CD14-positive monocyte (primary cell): Measurements from ENCODE around the gene LRRC4C. TPM values are rescaled to one million over a fixed set of nuclear protein-coding genes. Genes with fewer than 3 reads are reported as not detected.

Experiments
- DNase-seq, 3 donors: peaks; one replicate each; pipeline ENCODE4 v3.0.0-alpha.2; 2011 to 2022
- H2AFZ ChIP-seq: 2 replicates; pipeline ENCODE4 v1.6.0; 2012; ENCODE audit warnings: mild to moderate bottlenecking, low read depth, low read length, inconsistent platforms; ENCODE audit not compliant: insufficient read depth, poor library complexity, severe bottlenecking
- H3K27ac ChIP-seq, 2 donors: 1 replicate in 1 of 2; 2 replicates in 1 of 2; pipeline ENCODE4 v1.5.1; 2012 to 2013; ENCODE audit warnings: low read length in 2 of 2, control low read depth in 1 of 2, inconsistent platforms in 1 of 2, low read depth in 1 of 2, mild to moderate bottlenecking in 1 of 2
- H3K27me3 ChIP-seq, 2 donors: one replicate each; pipeline versions ENCODE4 v1.6.0 to v1.6.1; 2011 to 2013; ENCODE audit warnings: low read length in 2 of 2; ENCODE audit not compliant: control insufficient read depth in 2 of 2, insufficient read depth in 2 of 2
- H3K36me3 ChIP-seq, 2 donors: replicated peaks in 1 of 2; 1 replicate in 1 of 2; 2 replicates in 1 of 2; pipeline versions ENCODE4 v1.5.1 to v1.6.1; 2012 to 2013; ENCODE audit warnings: low read length in 2 of 2, control low read depth in 1 of 2, inconsistent platforms in 1 of 2, mild to moderate bottlenecking in 1 of 2; ENCODE audit not compliant: insufficient read depth in 2 of 2, control insufficient read depth in 1 of 2
- H3K4me1 ChIP-seq, 2 donors: 1 replicate in 1 of 2; 2 replicates in 1 of 2; pipeline versions ENCODE4 v1.5.1 to v1.6.1; 2012 to 2013; ENCODE audit warnings: low read length in 2 of 2, control low read depth in 1 of 2, inconsistent platforms in 1 of 2, mild to moderate bottlenecking in 1 of 2, moderate library complexity in 1 of 2; ENCODE audit not compliant: insufficient read depth in 2 of 2, control insufficient read depth in 1 of 2
- H3K4me2 ChIP-seq: replicated peaks from 2 replicates; pipeline ENCODE3; 2012; ENCODE audit warnings: low read length, moderate library complexity, mild to moderate bottlenecking; ENCODE audit not compliant: poor library complexity, severe bottlenecking; ENCODE audit errors: extremely low read depth
- H3K4me3 ChIP-seq, 3 experiments: fragments of 200-600 bp in 1 of 3; sonication (generic) in 1 of 3; replicated peaks in 1 of 3; 1 replicate in 2 of 3; 2 replicates in 1 of 3; pipeline ENCODE4 v1.5.1; 2011 to 2013; ENCODE audit warnings: low read length in 3 of 3, mild to moderate bottlenecking in 3 of 3, control low read depth in 2 of 3, low read depth in 2 of 3, inconsistent platforms in 1 of 3, moderate library complexity in 1 of 3
- H3K79me2 ChIP-seq: 2 replicates; pipeline ENCODE4 v1.6.0; 2012; ENCODE audit warnings: mild to moderate bottlenecking, control low read depth, inconsistent platforms, low read length, moderate library complexity; ENCODE audit not compliant: insufficient read depth
- H3K9ac ChIP-seq: 2 replicates; pipeline ENCODE4 v1.6.0; 2017; ENCODE audit warnings: low read length, mild to moderate bottlenecking; ENCODE audit not compliant: insufficient read depth, poor library complexity, severe bottlenecking
- H3K9me3 ChIP-seq, 2 donors: replicated peaks in 1 of 2; 1 replicate in 1 of 2; 2 replicates in 1 of 2; pipeline versions ENCODE4 v1.5.1 to v1.6.1; 2012 to 2013; ENCODE audit warnings: low read length in 2 of 2, control low read depth in 1 of 2; ENCODE audit not compliant: control insufficient read depth in 1 of 2, insufficient read depth in 1 of 2
- H4K20me1 ChIP-seq: 2 replicates; pipeline ENCODE4 v1.6.0; 2012; ENCODE audit warnings: mild to moderate bottlenecking, low read length, control low read depth, moderate library complexity; ENCODE audit not compliant: insufficient read depth
- H3K27ac Mint-ChIP-seq, 7 donors: one replicate each; pipeline ENCODE4 v1.8.0; 2020; ENCODE audit warnings: mild to moderate bottlenecking in 7 of 7, mixed read lengths in 7 of 7, moderate library complexity in 6 of 7, inconsistent platforms in 2 of 7
- H3K27me3 Mint-ChIP-seq, 3 donors: one replicate each; pipeline ENCODE4 v1.8.0; 2021 to 2022; ENCODE audit warnings: low read depth in 3 of 3, mild to moderate bottlenecking in 3 of 3, mixed read lengths in 3 of 3, moderate library complexity in 3 of 3, inconsistent platforms in 1 of 3
- H3K36me3 Mint-ChIP-seq, 2 donors: one replicate each; pipeline ENCODE4 v1.8.0; 2020; ENCODE audit warnings: mixed read lengths in 2 of 2, inconsistent platforms in 1 of 2, mild to moderate bottlenecking in 1 of 2
- H3K4me1 Mint-ChIP-seq: one replicate; pipeline ENCODE4 v1.8.0; 2020; ENCODE audit warnings: mild to moderate bottlenecking, mixed read lengths
- H3K4me3 Mint-ChIP-seq, 2 donors: one replicate each; pipeline ENCODE4 v1.8.0; 2020; ENCODE audit warnings: mild to moderate bottlenecking in 2 of 2, mixed read lengths in 2 of 2, moderate library complexity in 1 of 2
- H3K9me3 Mint-ChIP-seq, 7 donors: one replicate each; pipeline ENCODE4 v1.8.0; 2020 to 2022; ENCODE audit warnings: mixed read lengths in 7 of 7, mild to moderate bottlenecking in 6 of 7, moderate library complexity in 6 of 7, inconsistent platforms in 2 of 7
- WGBS: methylation state at CpG from one replicate; pipeline ENCODE4 v1.1.5; 2013; ENCODE audit warnings: missing lambda C conversion rate; ENCODE audit not compliant: insufficient coverage; 5-methylcytosine and 5-hydroxymethylcytosine counted together
- intact Hi-C, 2 donors: fragments of 100-400 bp; cut with micrococcal nuclease; formaldehyde crosslinking; loops; one replicate each; pipeline versions ENCODE4 v1.15.0 to v1.15.1; 2023
- polyA plus RNA-seq, 3 donors: library from polyadenylated mRNA; depleted of rRNA in 1 of 3; unstranded in 2 of 3; stranded (reverse) in 1 of 3; fragments of 300-500 nt in 2 of 3; fragments of >200 nt in 1 of 3; fragmentation: Illumina TruSeq in 2 of 3; gene quantifications; 1 replicate in 2 of 3; 2 replicates in 1 of 3; pipeline ENCODE4 v1.2.3, GENCODE V29; 2012 to 2021
- TF ChIP-seq, protein P1 (sequence below): fragments of 200-600 bp; IDR thresholded peaks from one replicate; pipeline ENCODE4 v1.8.0; 2022; ENCODE audit warnings: antibody characterized with exemption, mild to moderate bottlenecking

The LRRC4C gene
- polyA plus RNA-seq, 3 donors = not detected

GRCh38 chr11:41254966-41255365, 204.5 kb downstream of the LRRC4C start:
- Mint-ChIP-seq H3K9me3 (peaks cover 0 to 1% (median 0%) of the 10 kb centered on the region in 7 donors), H3K27me3 (peaks cover 0 to 1% (median 0%) of the 10 kb centered on the region in 3 donors), H3K4me3 (no peak overlapping the region), H3K4me1 (no peaks in the 10 kb centered on the region), H3K27ac (no peak overlapping the region), H3K36me3 (no peaks in the 10 kb centered on the region)
- no peak for DNase-seq
- TF ChIP-seq, protein P1, sequence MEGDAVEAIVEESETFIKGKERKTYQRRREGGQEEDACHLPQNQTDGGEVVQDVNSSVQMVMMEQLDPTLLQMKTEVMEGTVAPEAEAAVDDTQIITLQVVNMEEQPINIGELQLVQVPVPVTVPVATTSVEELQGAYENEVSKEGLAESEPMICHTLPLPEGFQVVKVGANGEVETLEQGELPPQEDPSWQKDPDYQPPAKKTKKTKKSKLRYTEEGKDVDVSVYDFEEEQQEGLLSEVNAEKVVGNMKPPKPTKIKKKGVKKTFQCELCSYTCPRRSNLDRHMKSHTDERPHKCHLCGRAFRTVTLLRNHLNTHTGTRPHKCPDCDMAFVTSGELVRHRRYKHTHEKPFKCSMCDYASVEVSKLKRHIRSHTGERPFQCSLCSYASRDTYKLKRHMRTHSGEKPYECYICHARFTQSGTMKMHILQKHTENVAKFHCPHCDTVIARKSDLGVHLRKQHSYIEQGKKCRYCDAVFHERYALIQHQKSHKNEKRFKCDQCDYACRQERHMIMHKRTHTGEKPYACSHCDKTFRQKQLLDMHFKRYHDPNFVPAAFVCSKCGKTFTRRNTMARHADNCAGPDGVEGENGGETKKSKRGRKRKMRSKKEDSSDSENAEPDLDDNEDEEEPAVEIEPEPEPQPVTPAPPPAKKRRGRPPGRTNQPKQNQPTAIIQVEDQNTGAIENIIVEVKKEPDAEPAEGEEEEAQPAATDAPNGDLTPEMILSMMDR = no peak
- H3K27ac ChIP-seq = no peak overlapping the region
- H3K9ac ChIP-seq = no peak overlapping the region
- no peak overlapping the region for H2AFZ ChIP-seq
- H4K20me1 ChIP-seq = no peaks in the 10 kb centered on the region
- WGBS = no CpG with 5 or more reads among the region's 2 CpGs
- H3K36me3 ChIP-seq = no peaks in the 10 kb centered on the region
- H3K27me3 ChIP-seq = no peaks in the 10 kb centered on the region
- intact Hi-C loops = no loop called here
- H3K4me1 ChIP-seq = no peaks in the 10 kb centered on the region
- no peak overlapping the region for H3K4me3 ChIP-seq
- no peak overlapping the region for H3K4me2 ChIP-seq
- H3K79me2 ChIP-seq = no peaks in the 10 kb centered on the region
- no peaks in the 10 kb centered on the region for H3K9me3 ChIP-seq

GRCh38 chr11:41250408-41250935, 209.0 kb downstream of the LRRC4C start:
- TF ChIP-seq, protein P1 = no peak
- peaks cover 0 to 5% (median 2%) of the 10 kb centered on the region in 7 donors for H3K9me3 Mint-ChIP-seq
- no peak overlapping the region for H3K27ac Mint-ChIP-seq
- Histone ChIP-seq H3K9me3 (peaks cover 1 to 10% of the 10 kb centered on the region in 2 donors), H4K20me1 (no peaks in the 10 kb centered on the region), H3K36me3 (no peaks in the 10 kb centered on the region), H3K79me2 (no peaks in the 10 kb centered on the region), H3K27ac (no peak overlapping the region), H3K4me2 (no peak overlapping the region), H3K27me3 (no peaks in the 10 kb centered on the region), H3K4me1 (no peaks in the 10 kb centered on the region), H2AFZ (no peak overlapping the region), H3K4me3 (no peak overlapping the region), H3K9ac (no peak overlapping the region)
- 43% methylated on average over 1 of the region's 2 CpGs for WGBS
- DNase-seq = no peak
- no peaks in the 10 kb centered on the region for H3K4me1 Mint-ChIP-seq
- no peak overlapping the region for H3K4me3 Mint-ChIP-seq
- no peaks in the 10 kb centered on the region for H3K36me3 Mint-ChIP-seq
- intact Hi-C loops = no loop called here
- H3K27me3 Mint-ChIP-seq = peaks cover 0 to 1% (median 0%) of the 10 kb centered on the region in 3 donors
